Dendritic cell treated with granulocyte-macrophage colony-stimulating factor and Interleukin-4, amounts not matched to agents 40 ng/mL and 50 ng/mL, for 4 days (primary cell): ENCODE results near the gene FHOD1.

Experiments used
- H3K27ac Mint-ChIP-seq: one replicate; pipeline ENCODE4 v1.8.0; 2022; ENCODE audit warnings: mild to moderate bottlenecking, mixed read lengths
- H3K27me3 Mint-ChIP-seq: one replicate; pipeline ENCODE4 v1.8.0; 2022; ENCODE audit warnings: mild to moderate bottlenecking, mixed read lengths
- H3K36me3 Mint-ChIP-seq: one replicate; pipeline ENCODE4 v1.8.0; 2022; ENCODE audit warnings: low read depth, mixed read lengths
- H3K4me1 Mint-ChIP-seq: one replicate; pipeline ENCODE4 v1.8.0; 2022; ENCODE audit warnings: low read depth, mixed read lengths
- H3K4me3 Mint-ChIP-seq: one replicate; pipeline ENCODE4 v1.8.0; 2022; ENCODE audit warnings: mild to moderate bottlenecking, moderate library complexity, mixed read lengths
- H3K9me3 Mint-ChIP-seq: one replicate; pipeline ENCODE4 v1.8.0; 2022; ENCODE audit warnings: mixed read lengths
- intact Hi-C: fragments of 100-400 bp; cut with micrococcal nuclease; formaldehyde crosslinking; loops from one replicate; pipeline ENCODE4 v1.15.0; 2022

The FHOD1 gene

DNA sequence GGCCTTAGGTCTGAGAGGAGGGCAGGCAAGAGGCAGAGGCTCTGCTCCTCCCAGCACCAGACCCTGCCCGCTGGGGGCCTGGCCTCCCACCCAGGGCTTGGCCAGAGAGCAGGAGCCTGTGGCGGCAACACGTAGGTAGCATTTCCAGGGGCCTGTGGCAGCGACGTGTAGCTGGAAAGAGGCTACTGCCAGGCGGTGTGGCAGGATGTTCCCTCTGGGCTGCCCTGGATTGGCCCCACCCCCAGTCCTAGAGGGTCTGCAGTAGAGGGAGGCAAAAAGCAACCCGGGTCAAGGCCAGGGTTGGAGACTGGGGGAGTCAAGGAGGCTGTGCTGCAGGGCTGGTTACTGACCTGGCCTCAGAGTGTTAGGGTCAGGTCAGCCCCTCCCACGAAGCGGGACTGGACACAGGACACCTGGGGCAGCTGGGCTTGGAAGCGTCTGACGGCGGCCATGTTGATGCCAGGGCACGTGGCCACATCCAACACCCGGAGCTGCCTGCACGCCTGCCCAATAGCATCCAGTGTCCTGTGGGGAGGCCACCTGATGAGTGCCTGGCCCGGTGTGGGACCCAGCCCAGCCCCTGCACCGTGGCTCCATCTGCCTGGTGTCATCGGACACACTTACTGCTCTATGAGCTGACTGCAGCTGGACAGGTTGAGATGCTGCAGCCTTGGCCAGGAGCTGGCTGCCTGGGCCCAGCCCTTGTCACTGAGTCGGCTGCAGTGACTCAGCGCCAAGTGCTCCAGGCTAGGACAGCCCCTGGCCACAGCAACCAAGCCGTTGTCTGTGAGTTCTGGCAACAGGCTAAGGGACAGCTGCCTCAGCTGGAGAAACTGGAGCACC is 39.8 kb downstream of the FHOD1 start:
- no peaks in the 10 kb centered on the region for H3K4me1 Mint-ChIP-seq
- H3K9me3 Mint-ChIP-seq = no peaks in the 10 kb centered on the region
- no peaks in the 10 kb centered on the region for H3K27me3 Mint-ChIP-seq
- no peak overlapping the region for H3K27ac Mint-ChIP-seq
- H3K4me3 Mint-ChIP-seq = no peak overlapping the region
- intact Hi-C loops = no loop called here
- peaks cover 62% of the 10 kb centered on the region for H3K36me3 Mint-ChIP-seq

DNA sequence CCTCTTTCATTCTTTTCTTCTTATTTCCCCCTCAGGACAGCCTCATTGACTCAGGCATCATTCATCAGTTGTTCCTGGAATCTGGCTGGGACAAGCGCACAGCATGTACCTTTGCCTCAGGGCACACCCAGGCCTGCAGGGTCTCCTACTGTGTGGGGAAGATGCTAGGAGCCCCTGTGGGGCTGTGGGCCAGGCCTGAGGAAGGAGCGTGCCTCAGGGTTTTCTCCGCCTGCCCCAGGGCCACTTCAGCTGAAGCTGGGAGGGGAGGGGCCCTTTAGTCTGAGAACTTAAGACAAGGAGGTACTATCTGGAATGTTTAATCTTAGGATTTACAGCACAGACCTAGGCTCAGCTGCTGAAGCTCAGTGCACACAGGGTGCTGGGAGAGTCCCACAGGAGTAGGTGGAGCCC is 40.4 kb downstream of the FHOD1 start:
- no peak overlapping the region for H3K27ac Mint-ChIP-seq
- H3K9me3 Mint-ChIP-seq = no peaks in the 10 kb centered on the region
- H3K4me1 Mint-ChIP-seq = no peaks in the 10 kb centered on the region
- no peaks in the 10 kb centered on the region for H3K27me3 Mint-ChIP-seq
- intact Hi-C loops = no loop called here
- H3K4me3 Mint-ChIP-seq = no peak overlapping the region
- H3K36me3 Mint-ChIP-seq = peaks cover 68% of the 10 kb centered on the region

DNA sequence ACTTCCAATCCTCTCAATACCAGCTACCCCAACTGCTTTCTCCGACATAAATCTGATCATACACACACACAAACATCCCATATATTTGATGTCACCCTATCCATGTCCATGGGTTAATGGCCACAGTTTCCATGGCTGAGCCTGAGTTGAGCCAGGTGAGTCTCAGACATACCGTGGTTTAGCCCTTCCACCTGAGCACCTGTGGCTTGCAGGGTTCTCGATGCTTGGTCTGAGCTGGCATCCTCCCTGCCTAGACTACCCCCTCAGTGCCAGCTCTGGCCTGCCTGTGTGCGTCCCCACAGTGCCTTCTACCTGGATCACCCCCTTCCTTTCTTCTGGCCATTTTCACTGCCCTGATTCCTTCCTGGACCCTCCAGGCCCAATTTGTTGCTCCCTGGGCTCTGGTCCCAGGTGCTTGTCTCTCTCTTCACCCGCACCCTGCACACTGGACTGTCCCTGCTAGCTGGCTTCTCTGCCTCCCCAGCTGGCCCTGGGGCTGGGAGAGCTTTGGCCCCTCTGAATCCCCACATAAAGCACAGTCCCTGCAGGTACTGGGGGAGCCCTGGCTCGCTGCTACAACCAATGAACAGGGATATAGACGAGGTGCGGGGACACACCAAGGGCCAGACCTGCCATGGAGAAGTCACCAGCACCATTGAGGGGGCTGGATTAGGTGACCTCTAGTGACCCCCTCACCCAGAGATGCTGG is 41.0 kb downstream of the FHOD1 start:
- H3K4me3 Mint-ChIP-seq = no peak overlapping the region

DNA sequence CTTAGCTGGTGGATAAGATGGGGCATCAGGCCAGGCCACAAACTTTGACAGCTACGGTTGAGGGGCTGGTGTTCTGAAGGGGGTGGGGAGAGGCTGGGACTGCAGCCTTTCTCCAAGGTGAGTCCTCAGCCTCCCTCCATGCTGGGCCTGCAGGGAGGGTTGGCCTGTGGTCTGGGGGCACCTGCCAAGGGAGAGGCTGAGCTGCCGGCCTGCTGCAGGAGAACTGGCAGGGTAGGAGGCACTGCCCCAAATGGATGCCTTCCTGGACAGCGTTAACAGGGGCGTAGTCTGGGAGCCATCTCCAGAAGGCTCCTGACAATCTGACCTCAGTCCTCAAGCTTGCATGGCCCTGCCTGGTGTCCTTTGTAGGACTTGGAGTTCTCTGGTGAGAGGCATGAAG is 43.2 kb downstream of the FHOD1 start:
- intact Hi-C loops = no loop called here
- peaks cover 82% of the 10 kb centered on the region for H3K36me3 Mint-ChIP-seq
- no peak overlapping the region for H3K4me3 Mint-ChIP-seq
- H3K9me3 Mint-ChIP-seq = no peaks in the 10 kb centered on the region
- no peaks in the 10 kb centered on the region for H3K27me3 Mint-ChIP-seq
- H3K4me1 Mint-ChIP-seq = peaks cover 8% of the 10 kb centered on the region
- H3K27ac Mint-ChIP-seq = no peak overlapping the region

More for the DNA sequence above, 41.0 kb downstream of the FHOD1 start:
- H3K9me3 Mint-ChIP-seq = no peaks in the 10 kb centered on the region
- H3K36me3 Mint-ChIP-seq = peaks cover 74% of the 10 kb centered on the region
- no peak overlapping the region for H3K27ac Mint-ChIP-seq
- no peaks in the 10 kb centered on the region for H3K4me1 Mint-ChIP-seq
- no peaks in the 10 kb centered on the region for H3K27me3 Mint-ChIP-seq
- intact Hi-C loops = no loop called here

DNA sequence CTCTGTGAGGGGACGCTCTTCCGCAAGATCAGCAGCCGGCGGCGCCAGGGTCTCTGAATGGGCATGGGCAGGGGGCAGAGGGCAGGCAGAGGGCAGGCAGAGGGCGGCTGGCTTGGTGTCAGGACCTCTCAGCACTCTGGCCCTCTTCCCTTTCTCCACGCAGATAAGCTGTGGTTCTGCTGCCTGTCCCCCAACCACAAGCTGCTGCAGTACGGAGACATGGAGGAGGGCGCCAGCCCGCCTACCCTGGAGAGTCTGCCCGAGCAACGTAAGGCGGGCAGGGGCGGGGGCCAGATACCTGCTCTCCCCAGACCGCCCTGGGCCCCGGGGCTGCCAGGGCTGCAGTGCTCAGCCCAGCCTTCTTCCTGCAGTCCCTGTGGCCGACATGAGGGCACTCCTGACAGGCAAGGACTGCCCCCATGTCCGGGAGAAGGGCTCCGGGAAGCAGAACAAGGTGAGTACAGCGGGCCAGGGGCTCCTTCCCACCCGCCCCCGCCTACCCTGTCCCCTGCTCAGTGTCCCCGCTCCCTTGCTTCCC is 44.3 kb downstream of the FHOD1 start:
- Mint-ChIP-seq H3K27ac (no peak overlapping the region), H3K36me3 (peaks cover 90% of the 10 kb centered on the region), H3K9me3 (no peaks in the 10 kb centered on the region), H3K4me1 (peaks cover 15% of the 10 kb centered on the region), H3K4me3 (no peak overlapping the region), H3K27me3 (no peaks in the 10 kb centered on the region)
- intact Hi-C loops = no loop called here

DNA sequence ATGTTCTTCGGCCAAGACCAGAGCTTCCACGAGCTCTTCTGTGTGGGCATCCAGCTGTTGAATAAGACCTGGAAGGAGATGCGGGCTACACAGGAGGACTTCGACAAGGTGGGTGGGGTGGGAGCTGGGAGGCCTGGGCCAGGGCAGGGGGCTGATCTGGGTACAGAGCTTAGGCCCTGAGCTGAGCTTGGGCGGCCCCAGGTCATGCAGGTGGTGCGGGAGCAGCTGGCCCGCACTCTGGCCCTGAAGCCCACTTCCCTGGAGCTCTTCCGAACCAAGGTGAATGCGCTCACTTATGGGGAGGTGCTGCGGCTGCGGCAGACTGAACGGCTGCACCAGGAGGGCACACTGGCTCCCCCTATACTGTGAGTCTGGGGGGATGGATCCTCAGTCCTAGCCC is 44.9 kb downstream of the FHOD1 start:
- Mint-ChIP-seq H3K27me3 (no peaks in the 10 kb centered on the region), H3K27ac (no peak overlapping the region), H3K4me1 (peaks cover 21% of the 10 kb centered on the region), H3K36me3 (peaks cover 95% of the 10 kb centered on the region), H3K9me3 (no peaks in the 10 kb centered on the region), H3K4me3 (no peak overlapping the region)
- intact Hi-C loops = no loop called here

DNA sequence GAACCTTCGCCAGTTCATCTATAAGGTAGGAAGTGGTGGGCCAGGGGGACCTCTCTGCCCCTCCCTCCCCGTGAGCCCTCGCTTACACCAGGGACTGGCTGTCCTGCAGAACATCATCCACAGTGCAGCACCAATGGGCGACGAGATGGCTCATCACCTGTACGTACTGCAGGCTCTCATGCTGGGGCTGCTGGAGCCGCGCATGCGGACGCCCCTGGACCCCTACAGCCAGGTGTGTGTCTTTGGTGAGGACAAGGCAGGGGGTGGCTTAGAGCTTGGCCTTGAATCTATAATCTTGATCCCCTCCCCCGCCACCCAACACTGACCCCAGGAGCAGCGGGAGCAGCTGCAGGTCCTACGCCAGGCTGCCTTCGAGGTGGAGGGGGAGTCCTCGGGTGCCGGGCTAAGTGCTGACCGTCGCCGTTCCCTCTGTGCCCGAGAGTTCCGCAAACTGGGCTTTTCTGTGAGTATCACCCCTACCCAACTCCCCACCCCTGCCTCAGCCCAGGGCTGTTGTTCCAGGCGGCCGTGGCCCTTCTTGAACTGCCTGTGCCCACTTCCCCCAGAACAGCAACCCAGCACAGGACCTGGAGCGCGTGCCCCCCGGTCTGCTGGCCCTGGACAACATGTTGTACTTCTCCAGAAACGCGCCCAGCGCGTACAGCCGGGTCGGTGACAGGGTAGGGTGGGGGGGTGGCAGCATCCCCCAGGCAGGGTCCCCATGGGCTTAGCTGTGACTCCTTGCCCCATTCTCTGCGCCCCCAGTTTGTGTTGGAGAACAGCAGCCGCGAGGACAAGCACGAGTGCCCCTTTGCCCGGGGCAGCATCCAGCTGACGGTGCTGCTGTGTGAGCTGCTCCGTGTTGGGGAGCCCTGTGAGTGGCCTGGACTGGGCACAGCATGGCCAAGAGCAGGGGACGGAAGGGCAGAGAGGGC is 45.6 kb downstream of the FHOD1 start:
- Mint-ChIP-seq H3K9me3 (no peaks in the 10 kb centered on the region), H3K27ac (no peak overlapping the region), H3K27me3 (no peaks in the 10 kb centered on the region), H3K36me3 (peaks cover 95% of the 10 kb centered on the region), H3K4me1 (peaks cover 28% of the 10 kb centered on the region), H3K4me3 (no peak overlapping the region)
- intact Hi-C loops = no loop called here

DNA sequence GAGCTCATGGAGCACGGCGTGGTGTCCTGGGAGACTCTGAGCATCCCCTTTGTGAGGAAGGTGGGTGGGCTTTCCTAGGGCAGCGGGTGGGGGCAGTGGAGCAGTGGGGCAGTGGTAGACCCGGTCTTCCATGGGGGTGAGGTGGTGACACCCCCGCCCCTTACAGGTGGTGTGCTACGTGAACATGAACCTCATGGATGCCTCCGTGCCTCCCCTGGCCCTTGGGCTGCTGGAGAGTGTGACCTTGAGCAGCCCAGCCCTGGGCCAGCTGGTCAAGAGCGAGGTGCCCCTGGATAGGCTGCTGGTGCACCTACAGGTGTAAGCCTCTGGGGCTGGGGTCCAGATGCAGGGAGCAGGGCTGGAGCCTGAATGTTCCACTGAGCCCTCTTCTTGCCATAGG is 46.8 kb downstream of the FHOD1 start:
- peaks cover 95% of the 10 kb centered on the region for H3K36me3 Mint-ChIP-seq
- H3K27me3 Mint-ChIP-seq = no peaks in the 10 kb centered on the region
- H3K4me1 Mint-ChIP-seq = peaks cover 40% of the 10 kb centered on the region
- no peak overlapping the region for H3K4me3 Mint-ChIP-seq
- intact Hi-C loops = no loop called here
- H3K27ac Mint-ChIP-seq = no peak overlapping the region
- no peaks in the 10 kb centered on the region for H3K9me3 Mint-ChIP-seq

DNA sequence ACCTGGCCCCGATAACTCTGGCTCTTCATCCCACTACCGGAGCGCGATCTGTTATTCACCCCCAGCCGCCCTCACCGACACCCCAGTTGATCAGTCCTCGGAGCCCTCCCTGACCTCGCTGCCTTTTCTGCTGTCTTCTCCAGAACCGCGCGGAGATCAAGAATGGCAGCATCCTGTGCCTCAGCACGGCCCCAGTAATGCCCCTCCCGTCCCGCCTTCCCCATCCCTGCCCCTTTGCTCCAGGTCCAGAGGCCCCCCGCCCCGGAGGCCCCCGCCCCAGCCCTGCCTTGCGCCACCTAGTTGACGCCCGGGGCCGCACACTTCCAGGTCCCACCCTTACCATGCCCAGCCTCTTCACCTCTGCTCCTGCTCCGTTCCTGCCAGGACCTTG is 47.5 kb downstream of the FHOD1 start:
- H3K4me3 Mint-ChIP-seq = no peak overlapping the region

DNA sequence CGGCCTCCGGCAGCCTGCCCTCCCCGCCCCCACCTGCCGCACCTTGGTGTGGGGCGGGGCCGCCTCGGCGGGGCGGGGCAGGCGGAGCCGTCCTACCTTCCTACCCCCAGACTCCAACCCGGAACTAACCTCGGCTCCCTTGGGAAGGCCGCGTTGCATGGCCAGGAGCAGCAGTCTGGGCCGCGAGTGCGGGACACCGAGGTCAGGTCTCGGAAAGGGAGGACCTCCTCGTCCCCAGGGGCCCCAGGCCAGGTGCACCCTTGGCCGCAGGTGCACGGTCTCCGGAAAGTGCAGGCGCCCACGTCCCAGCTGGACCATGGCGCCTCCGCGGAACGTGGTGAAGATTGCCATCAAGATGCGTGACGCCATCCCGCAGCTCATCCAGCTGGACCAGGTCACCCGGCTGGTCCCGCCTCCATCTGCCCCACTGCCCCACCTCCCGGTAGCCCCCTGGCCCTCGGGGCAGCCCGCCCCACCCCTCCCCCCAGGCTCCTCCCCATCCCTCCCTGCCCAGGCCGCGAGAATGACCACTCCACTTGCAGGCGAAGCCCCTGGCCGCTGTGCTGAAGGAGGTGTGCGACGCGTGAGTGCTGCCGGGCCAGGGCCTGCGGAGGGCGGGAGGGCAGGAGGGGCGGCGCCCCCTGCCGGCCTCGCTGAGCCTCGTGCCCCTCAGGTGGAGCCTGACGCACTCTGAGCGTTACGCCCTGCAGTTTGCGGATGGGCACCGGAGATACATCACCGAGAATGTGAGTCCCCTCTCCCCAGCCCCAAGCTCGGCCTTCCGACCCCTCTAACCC is 48.1 kb downstream of the FHOD1 start, which contains the start of gene ELMO3:
Gene ELMO3, plus strand, starts transcription at position 121 of the 797 bp plus-strand sequence. Its CDS starts 196 bp downstream, at position 317.
- no peaks in the 10 kb centered on the region for H3K27me3 Mint-ChIP-seq
- H3K4me3 Mint-ChIP-seq = no peak within 1 kb of the TSS
- peaks cover 48% of the 10 kb centered on the region for H3K4me1 Mint-ChIP-seq
- H3K27ac Mint-ChIP-seq = peak within 1 kb of the TSS; percentile 70
- H3K9me3 Mint-ChIP-seq = no peaks in the 10 kb centered on the region
- intact Hi-C loops = loop anchor here (5.0 kb wide), 1 partner anchor 43 kb away; no protein-coding TSS in a partner anchor
- peaks cover 95% of the 10 kb centered on the region for H3K36me3 Mint-ChIP-seq

More for the DNA sequence above, 47.5 kb downstream of the FHOD1 start:
- Mint-ChIP-seq H3K36me3 (peaks cover 95% of the 10 kb centered on the region), H3K4me1 (peaks cover 42% of the 10 kb centered on the region), H3K27ac (peak overlapping the region; percentile 23), H3K27me3 (no peaks in the 10 kb centered on the region), H3K9me3 (no peaks in the 10 kb centered on the region)
- intact Hi-C loops = loop anchor here (5.0 kb wide), 1 partner anchor 42 kb away; no protein-coding TSS in a partner anchor

DNA sequence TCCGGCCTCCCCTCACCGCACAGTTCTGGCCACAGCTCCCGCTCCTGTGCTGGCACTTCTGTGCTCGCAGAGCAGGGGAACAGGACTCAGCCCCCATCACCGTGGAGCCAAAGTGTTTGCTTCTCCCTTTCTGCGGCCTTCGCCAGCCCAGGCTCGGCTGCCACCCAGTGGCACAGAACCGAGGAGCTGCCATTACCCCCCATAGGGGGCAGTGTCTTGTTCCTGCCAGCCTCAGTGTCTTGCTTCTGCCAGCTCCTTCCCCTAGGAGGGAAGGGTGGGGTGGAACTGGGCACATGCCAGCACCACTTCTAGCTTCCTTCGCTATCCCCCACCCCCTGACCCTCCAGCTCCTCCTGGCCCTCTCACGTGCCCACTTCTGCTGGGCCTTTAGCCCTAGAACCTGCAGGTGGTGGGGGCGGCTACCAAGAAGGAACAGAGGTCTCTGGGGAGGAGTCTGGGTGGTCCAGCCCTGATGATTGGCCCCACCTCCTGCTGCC is 49.0 kb downstream of the FHOD1 start:
- H3K27ac Mint-ChIP-seq = peak overlapping the region; percentile 70
- no peaks in the 10 kb centered on the region for H3K27me3 Mint-ChIP-seq
- intact Hi-C loops = loop anchor here (5.0 kb wide), 1 partner anchor 44 kb away; no protein-coding TSS in a partner anchor
- no peaks in the 10 kb centered on the region for H3K9me3 Mint-ChIP-seq
- no peak overlapping the region for H3K4me3 Mint-ChIP-seq
- peaks cover 95% of the 10 kb centered on the region for H3K36me3 Mint-ChIP-seq
- peaks cover 57% of the 10 kb centered on the region for H3K4me1 Mint-ChIP-seq

DNA sequence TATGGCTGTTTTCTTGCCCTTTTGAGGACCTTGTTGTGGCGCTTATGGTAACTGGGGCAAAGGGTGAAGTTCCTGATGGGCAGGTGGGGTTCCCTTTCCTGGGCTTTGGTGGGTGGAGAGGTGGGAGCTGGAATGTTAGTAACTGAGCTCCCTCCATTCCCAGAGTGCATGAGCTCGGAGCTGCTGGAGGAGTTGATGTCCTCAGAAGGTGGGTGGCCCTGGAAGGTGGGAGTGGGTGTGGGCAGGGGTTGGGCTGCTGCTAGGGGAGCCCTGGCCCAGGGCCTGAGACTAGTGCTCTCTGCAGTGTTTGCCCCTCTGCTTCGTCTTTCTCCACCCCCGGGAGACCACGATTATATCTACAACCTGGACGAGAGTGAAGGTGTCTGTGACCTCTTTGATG is 49.6 kb downstream of the FHOD1 start:
- intact Hi-C loops = loop anchor here (5.0 kb wide), 1 partner anchor 45 kb away; no protein-coding TSS in a partner anchor
- H3K27ac Mint-ChIP-seq = peak overlapping the region; percentile 70
- H3K9me3 Mint-ChIP-seq = no peaks in the 10 kb centered on the region
- H3K36me3 Mint-ChIP-seq = peaks cover 93% of the 10 kb centered on the region
- no peak overlapping the region for H3K4me3 Mint-ChIP-seq
- H3K27me3 Mint-ChIP-seq = no peaks in the 10 kb centered on the region
- peaks cover 63% of the 10 kb centered on the region for H3K4me1 Mint-ChIP-seq
